NB4 (cell line): ENCODE measurements around the gene SSC5D.

Experiments
- DNase-seq: peaks from one replicate; pipeline ENCODE4 v3.0.0; 2010; ENCODE audit warnings: low read depth
- H3K4me3 ChIP-seq: one replicate; pipeline ENCODE4 v1.5.1; 2011; ENCODE audit warnings: mild to moderate bottlenecking, low read depth, low read length, moderate library complexity
- CTCF ChIP-seq: IDR thresholded peaks from one replicate; pipeline ENCODE4 v1.5.1; 2012; ENCODE audit warnings: low read depth, low read length
- MAX ChIP-seq: IDR thresholded peaks from 2 replicates; pipeline ENCODE4 v1.6.1; 2011; ENCODE audit warnings: low read depth, low read length
- MYC ChIP-seq: IDR thresholded peaks from 2 replicates; pipeline ENCODE4 v1.6.1; 2011; ENCODE audit warnings: low read depth, low read length
- POLR2A ChIP-seq: IDR thresholded peaks from 2 replicates; pipeline ENCODE4 v1.6.1; 2011; ENCODE audit warnings: mild to moderate bottlenecking; ENCODE audit not compliant: insufficient read length; ENCODE audit errors: extremely low read depth

Gene SSC5D

GRCh38 chr19:55546822-55547614, 58.8 kb downstream of the SSC5D start:
- no peak overlapping the region for H3K4me3 ChIP-seq
- TF ChIP-seq MYC = no peak
- TF ChIP-seq POLR2A = no peak
- no peak for TF ChIP-seq CTCF
- TF ChIP-seq MAX = no peak
- DNase-seq = no peak

- no peak for DNase-seq
- no peak for TF ChIP-seq MYC
- no peak for TF ChIP-seq MAX
- TF ChIP-seq POLR2A = no peak
- no peak for TF ChIP-seq CTCF
- H3K4me3 ChIP-seq = no peak overlapping the region
These were observed 61.5 kb downstream of the SSC5D start for GRCh38 chr19:55549500-55550320.

- TF ChIP-seq MAX = no peak
- TF ChIP-seq CTCF = no peak
- TF ChIP-seq MYC = no peak
- TF ChIP-seq POLR2A = no peak
- DNase-seq = no peak
- H3K4me3 ChIP-seq = no peak overlapping the region
These were observed 62.0 kb downstream of the SSC5D start for GRCh38 chr19:55550321-55550650.

- no peak overlapping the region for H3K4me3 ChIP-seq
- TF ChIP-seq MAX = no peak
- TF ChIP-seq MYC = no peak
- no peak for TF ChIP-seq POLR2A
- no peak for TF ChIP-seq CTCF
- DNase-seq = no peak
These were observed 64.0 kb downstream of the SSC5D start for GRCh38 chr19:55552206-55552605.

GRCh38 chr19:55552620-55553019, 64.4 kb downstream of the SSC5D start:
- no peak for DNase-seq
- no peak for TF ChIP-seq MAX
- no peak for TF ChIP-seq POLR2A
- no peak for TF ChIP-seq CTCF
- TF ChIP-seq MYC = no peak
- H3K4me3 ChIP-seq = no peak overlapping the region
